ENCODE data around the gene LTA4H. TPM values are rescaled to one million over a fixed set of nuclear protein-coding genes. Genes with fewer than 3 reads are reported as not detected.
A peak's percentile ranks its signal among the peaks of the same experiment; 100 is the strongest.
"Not testable (repeated sequence)": the region's sequence is repeated elsewhere in the genome, so short reads cannot be mapped to it uniquely, and the experiment has no call there.

The LTA4H gene
- total RNA-seq, 1 donor from 2014 or later = 67.6 TPM

- H4K20me1 ChIP-seq (ENCODE audit: insufficient read depth, low read length) = no peaks in the 10 kb centered on the region
- peaks cover 5% of the 10 kb centered on the region for H3K27me3 ChIP-seq (ENCODE audit: insufficient read depth, low read length)
- peaks cover 2% of the 10 kb centered on the region for H3K36me3 Mint-ChIP-seq (ENCODE audit: low read depth, unreplicated experiment)
- H3K9me3 Mint-ChIP-seq (ENCODE audit: unreplicated experiment) = peaks cover 3% of the 10 kb centered on the region
- peaks cover 2% of the 10 kb centered on the region for H3K9me3 ChIP-seq (ENCODE audit: insufficient read depth, low read depth, low read length)
- H2AFZ ChIP-seq (ENCODE audit: low read depth, low read length) = no peak overlapping the region
- DNase-seq (ENCODE audit: low read depth) = no peak
- H3K27me3 Mint-ChIP-seq (ENCODE audit: low read depth, unreplicated experiment) = no peaks in the 10 kb centered on the region
- no peak overlapping the region for H3K4me2 ChIP-seq (ENCODE audit: low read length)
- no peaks in the 10 kb centered on the region for H3K36me3 ChIP-seq (ENCODE audit: insufficient read depth, low read length)
- no peak for TF ChIP-seq EZH2 (IDR thresholded peaks at IDR 0.05; ENCODE audit: insufficient read depth, low read length)
- TF ChIP-seq CTCF (IDR thresholded peaks at IDR 0.05; ENCODE audit: insufficient read depth, low read depth, low read length) = no peak
- H3K79me2 ChIP-seq (ENCODE audit: insufficient read depth, low read length) = no peaks in the 10 kb centered on the region
- H3K27ac ChIP-seq (ENCODE audit: low read depth, low read length) = no peak overlapping the region
- no peak for FAIRE-seq
- H3K4me3 ChIP-seq (ENCODE audit: insufficient read depth, low read depth, low read length) = no peak overlapping the region
- H3K4me1 Mint-ChIP-seq (ENCODE audit: low read depth, unreplicated experiment) = peaks cover 7% of the 10 kb centered on the region
- no peaks in the 10 kb centered on the region for H3K4me1 ChIP-seq (ENCODE audit: insufficient read depth, low read length)
- no peak overlapping the region for H3K4me3 Mint-ChIP-seq (ENCODE audit: unreplicated experiment)
- no peak overlapping the region for H3K27ac Mint-ChIP-seq (ENCODE audit: unreplicated experiment)
- no peak overlapping the region for H3K9ac ChIP-seq (ENCODE audit: low read length)
These were observed 61.0 kb downstream of the LTA4H start for GRCh38 chr12:95974358-95974757.

GRCh38 chr12:95972832-95973456 lies 62.4 kb downstream of the LTA4H start:
- Mint-ChIP-seq H3K4me3 (ENCODE audit: unreplicated experiment) (no peak overlapping the region), H3K27ac (ENCODE audit: unreplicated experiment) (no peak overlapping the region), H3K4me1 (ENCODE audit: low read depth, unreplicated experiment) (peaks cover 7% of the 10 kb centered on the region), H3K27me3 (ENCODE audit: low read depth, unreplicated experiment) (no peaks in the 10 kb centered on the region), H3K9me3 (ENCODE audit: unreplicated experiment) (peaks cover 3% of the 10 kb centered on the region), H3K36me3 (ENCODE audit: low read depth, unreplicated experiment) (peaks cover 2% of the 10 kb centered on the region)
- DNase-seq (ENCODE audit: low read depth) (no peak), FAIRE-seq (no peak)
- Histone ChIP-seq H3K4me3 (ENCODE audit: insufficient read depth, low read depth, low read length) (no peak overlapping the region), H4K20me1 (ENCODE audit: insufficient read depth, low read length) (no peaks in the 10 kb centered on the region), H3K27ac (ENCODE audit: low read depth, low read length) (no peak overlapping the region), H3K4me1 (ENCODE audit: insufficient read depth, low read length) (no peaks in the 10 kb centered on the region), H3K36me3 (ENCODE audit: insufficient read depth, low read length) (no peaks in the 10 kb centered on the region), H3K9me3 (ENCODE audit: insufficient read depth, low read depth, low read length) (peaks cover 2% of the 10 kb centered on the region), H3K9ac (ENCODE audit: low read length) (no peak overlapping the region), H2AFZ (ENCODE audit: low read depth, low read length) (no peak overlapping the region), H3K27me3 (ENCODE audit: insufficient read depth, low read length) (peaks cover 5% of the 10 kb centered on the region), H3K79me2 (ENCODE audit: insufficient read depth, low read length) (no peaks in the 10 kb centered on the region), H3K4me2 (ENCODE audit: low read length) (no peak overlapping the region)
- TF ChIP-seq CTCF (IDR thresholded peaks at IDR 0.05; ENCODE audit: insufficient read depth, low read depth, low read length) (no peak), EZH2 (IDR thresholded peaks at IDR 0.05; ENCODE audit: insufficient read depth, low read length) (no peak)

- Histone ChIP-seq H3K4me2 (ENCODE audit: low read length) (no peak overlapping the region), H3K79me2 (ENCODE audit: insufficient read depth, low read length) (no peaks in the 10 kb centered on the region), H3K4me3 (ENCODE audit: insufficient read depth, low read depth, low read length) (no peak overlapping the region), H3K27ac (ENCODE audit: low read depth, low read length) (no peak overlapping the region), H3K36me3 (ENCODE audit: insufficient read depth, low read length) (no peaks in the 10 kb centered on the region), H2AFZ (ENCODE audit: low read depth, low read length) (no peak overlapping the region), H3K4me1 (ENCODE audit: insufficient read depth, low read length) (no peaks in the 10 kb centered on the region), H3K9me3 (ENCODE audit: insufficient read depth, low read depth, low read length) (no peaks in the 10 kb centered on the region), H4K20me1 (ENCODE audit: insufficient read depth, low read length) (no peaks in the 10 kb centered on the region), H3K27me3 (ENCODE audit: insufficient read depth, low read length) (peaks cover 5% of the 10 kb centered on the region), H3K9ac (ENCODE audit: low read length) (no peak overlapping the region)
- no peaks in the 10 kb centered on the region for H3K27me3 Mint-ChIP-seq (ENCODE audit: low read depth, unreplicated experiment)
- no peak overlapping the region for H3K4me3 Mint-ChIP-seq (ENCODE audit: unreplicated experiment)
- FAIRE-seq = no peak
- TF ChIP-seq CTCF (IDR thresholded peaks at IDR 0.05; ENCODE audit: insufficient read depth, low read depth, low read length) = no peak
- TF ChIP-seq EZH2 (IDR thresholded peaks at IDR 0.05; ENCODE audit: insufficient read depth, low read length) = no peak
- no peaks in the 10 kb centered on the region for H3K9me3 Mint-ChIP-seq (ENCODE audit: unreplicated experiment)
- H3K4me1 Mint-ChIP-seq (ENCODE audit: low read depth, unreplicated experiment) = no peaks in the 10 kb centered on the region
- peaks cover 2% of the 10 kb centered on the region for H3K36me3 Mint-ChIP-seq (ENCODE audit: low read depth, unreplicated experiment)
- peak; percentile 22 for DNase-seq (ENCODE audit: low read depth)
- no peak overlapping the region for H3K27ac Mint-ChIP-seq (ENCODE audit: unreplicated experiment)
These were observed 64.5 kb downstream of the LTA4H start for GRCh38 chr12:95970905-95971304.

- H3K27ac Mint-ChIP-seq (ENCODE audit: unreplicated experiment); H3K27me3 Mint-ChIP-seq (ENCODE audit: low read depth, unreplicated experiment); H3K9ac ChIP-seq (ENCODE audit: low read length); H3K4me3 Mint-ChIP-seq (ENCODE audit: unreplicated experiment); H4K20me1 ChIP-seq (ENCODE audit: insufficient read depth, low read length); H3K4me1 Mint-ChIP-seq (ENCODE audit: low read depth, unreplicated experiment); H3K27ac ChIP-seq (ENCODE audit: low read depth, low read length); H3K27me3 ChIP-seq (ENCODE audit: insufficient read depth, low read length); H3K9me3 Mint-ChIP-seq (ENCODE audit: unreplicated experiment); H3K4me3 ChIP-seq (ENCODE audit: insufficient read depth, low read depth, low read length); H3K4me1 ChIP-seq (ENCODE audit: insufficient read depth, low read length); FAIRE-seq; H3K79me2 ChIP-seq (ENCODE audit: insufficient read depth, low read length); H3K36me3 ChIP-seq (ENCODE audit: insufficient read depth, low read length); H3K36me3 Mint-ChIP-seq (ENCODE audit: low read depth, unreplicated experiment); H3K9me3 ChIP-seq (ENCODE audit: insufficient read depth, low read depth, low read length); H3K4me2 ChIP-seq (ENCODE audit: low read length); H2AFZ ChIP-seq (ENCODE audit: low read depth, low read length); DNase-seq (ENCODE audit: low read depth): not testable (repeated sequence)
These were observed 66.3 kb downstream of the LTA4H start for GRCh38 chr12:95969116-95969515.

Data from astrocyte (in vitro differentiated cells and primary cell).